ENCODE results near the gene ZFP36.
"Not testable (repeated sequence)": the region's sequence is repeated elsewhere in the genome, so short reads cannot be mapped to it uniquely, and the experiment has no call there.

Gene ZFP36, protein sequence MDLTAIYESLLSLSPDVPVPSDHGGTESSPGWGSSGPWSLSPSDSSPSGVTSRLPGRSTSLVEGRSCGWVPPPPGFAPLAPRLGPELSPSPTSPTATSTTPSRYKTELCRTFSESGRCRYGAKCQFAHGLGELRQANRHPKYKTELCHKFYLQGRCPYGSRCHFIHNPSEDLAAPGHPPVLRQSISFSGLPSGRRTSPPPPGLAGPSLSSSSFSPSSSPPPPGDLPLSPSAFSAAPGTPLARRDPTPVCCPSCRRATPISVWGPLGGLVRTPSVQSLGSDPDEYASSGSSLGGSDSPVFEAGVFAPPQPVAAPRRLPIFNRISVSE

DNA sequence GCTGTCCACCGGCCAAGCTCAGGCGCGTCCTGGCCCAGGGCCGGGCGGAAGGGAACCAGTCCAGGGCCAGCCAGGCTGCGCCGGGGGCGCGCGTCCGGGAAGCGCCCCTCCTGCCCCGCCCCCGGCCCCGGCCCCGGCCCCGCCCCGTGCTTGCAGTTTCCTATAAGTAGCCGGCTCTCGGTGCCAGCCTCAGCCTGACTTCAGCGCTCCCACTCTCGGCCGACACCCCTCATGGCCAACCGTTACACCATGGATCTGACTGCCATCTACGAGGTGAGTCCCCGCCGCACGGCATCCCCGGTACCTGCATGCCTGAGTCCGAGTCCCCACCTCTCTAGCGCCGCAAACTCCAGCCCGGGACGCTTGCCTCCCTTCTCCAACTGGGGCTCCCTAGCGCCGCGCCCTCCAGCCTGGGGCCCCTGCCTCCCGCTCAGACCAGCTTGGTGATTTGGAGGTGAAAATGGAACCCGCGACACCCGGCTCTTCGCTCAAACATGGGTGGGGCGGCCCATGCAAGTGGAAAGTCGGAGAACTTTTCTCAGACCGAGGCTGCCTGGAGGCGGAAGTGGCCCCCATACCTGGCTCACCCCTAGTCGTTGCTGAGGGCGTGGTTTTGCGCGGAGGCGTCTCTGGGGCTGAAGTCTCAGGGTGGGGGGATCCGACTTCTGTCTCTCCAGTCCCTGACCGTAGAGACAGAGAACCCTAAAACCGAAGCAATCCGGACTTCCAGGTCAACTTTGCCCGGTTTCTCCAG, at the start of gene ZFP36:
ZFP36 (plus strand) TSS at position 192 of the 754 bp plus-strand sequence; CDS start at position 250, 58 bp downstream.
- intact Hi-C loops (cut with DNase I), result no loop called here
- peak; percentile 52 to 95 (median 80) for DNase-seq

DNA sequence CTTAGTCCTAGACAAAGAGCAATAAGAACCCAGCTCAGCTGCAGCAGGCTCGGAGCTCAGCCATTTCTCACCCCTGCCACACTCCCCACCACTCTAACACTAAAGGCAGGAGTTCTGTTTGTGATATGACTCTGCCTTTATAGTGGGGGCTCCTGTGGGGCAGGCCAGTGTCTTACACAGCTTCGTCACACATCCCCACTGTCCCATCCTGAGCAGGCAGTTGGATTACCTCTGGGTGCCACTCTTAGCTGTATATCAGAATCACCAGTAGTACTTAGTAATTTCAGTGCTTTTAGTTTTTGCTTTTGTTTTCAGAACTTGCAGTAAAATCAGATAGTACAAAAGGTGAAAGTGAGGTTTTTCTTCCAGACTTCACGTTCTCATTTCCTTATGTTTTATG, 47.6 kb upstream of the ZFP36 start:
- peak in 1 of 10 donors; percentile 35 for DNase-seq
- intact Hi-C loops (cut with DNase I), result no loop called here

DNA sequence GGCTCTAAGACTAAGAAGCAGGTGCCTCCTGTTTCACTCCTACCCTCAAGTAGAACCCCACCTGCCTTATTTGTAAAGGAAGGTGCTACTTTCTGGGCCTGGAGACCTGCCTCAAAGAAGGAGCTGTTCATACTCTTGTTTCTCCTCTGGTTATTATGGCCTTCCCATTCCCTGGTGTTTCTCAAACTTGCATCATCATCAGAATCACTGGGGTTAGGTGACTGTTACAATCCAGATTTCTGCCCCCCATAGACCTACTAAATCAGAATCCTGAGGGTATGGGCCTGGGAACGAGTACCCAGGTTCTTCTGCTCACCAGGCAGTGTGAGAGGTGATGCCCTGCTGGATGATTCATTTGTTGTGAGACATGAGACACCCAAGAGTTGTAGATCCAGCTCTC, 46.0 kb upstream of the ZFP36 start:
- intact Hi-C loops (cut with DNase I), result no loop called here
- no peak for DNase-seq

DNA sequence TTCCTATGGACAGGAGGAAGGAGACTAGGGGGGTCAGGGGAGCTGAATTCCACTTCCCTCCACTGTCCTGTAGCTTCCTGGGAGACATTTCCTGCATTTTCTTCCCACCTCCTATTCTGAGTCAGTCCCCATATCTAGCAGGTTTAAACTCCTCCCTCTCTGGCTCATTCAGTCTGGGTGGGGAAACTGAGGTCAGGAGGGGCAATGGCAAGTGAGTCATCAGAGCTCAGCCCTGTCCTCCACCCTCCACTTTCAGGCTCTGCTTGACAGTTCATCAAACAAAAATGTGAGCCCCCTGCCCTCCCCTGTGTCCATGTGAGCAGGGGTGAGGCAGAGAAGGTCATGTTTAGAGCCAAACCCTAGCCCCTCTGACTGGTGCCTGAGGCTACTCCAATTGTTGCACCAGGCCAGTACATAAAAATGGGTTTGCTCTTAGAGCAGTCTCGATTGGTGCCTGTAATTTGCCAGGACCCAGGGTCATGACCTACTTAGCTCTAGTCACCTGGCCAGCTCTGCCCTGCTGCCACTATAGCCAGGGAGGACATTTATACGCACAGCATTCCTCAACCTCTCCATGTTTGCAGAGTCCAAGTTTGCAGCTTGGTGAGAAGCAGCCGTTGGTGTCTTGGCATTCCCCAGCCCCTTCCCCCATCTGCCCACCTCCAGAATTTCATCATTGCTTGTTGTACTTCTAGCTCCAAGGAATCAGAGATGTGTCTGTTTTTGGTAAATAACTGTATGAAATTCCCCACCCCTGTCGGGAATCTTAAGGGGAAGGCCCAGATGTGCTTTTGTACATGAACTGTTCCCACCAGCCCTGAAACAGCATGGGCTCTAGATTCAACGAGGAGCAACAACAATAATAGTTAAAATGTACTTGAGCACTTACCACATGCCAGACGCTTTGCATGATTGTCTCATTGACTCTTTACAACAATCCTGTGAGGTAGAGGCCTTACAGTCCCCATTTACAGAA, 43.7 kb upstream of the ZFP36 start:
- intact Hi-C loops (cut with DNase I), result no loop called here
- DNase-seq, result peak in 1 of 10 donors; percentile 39

DNA sequence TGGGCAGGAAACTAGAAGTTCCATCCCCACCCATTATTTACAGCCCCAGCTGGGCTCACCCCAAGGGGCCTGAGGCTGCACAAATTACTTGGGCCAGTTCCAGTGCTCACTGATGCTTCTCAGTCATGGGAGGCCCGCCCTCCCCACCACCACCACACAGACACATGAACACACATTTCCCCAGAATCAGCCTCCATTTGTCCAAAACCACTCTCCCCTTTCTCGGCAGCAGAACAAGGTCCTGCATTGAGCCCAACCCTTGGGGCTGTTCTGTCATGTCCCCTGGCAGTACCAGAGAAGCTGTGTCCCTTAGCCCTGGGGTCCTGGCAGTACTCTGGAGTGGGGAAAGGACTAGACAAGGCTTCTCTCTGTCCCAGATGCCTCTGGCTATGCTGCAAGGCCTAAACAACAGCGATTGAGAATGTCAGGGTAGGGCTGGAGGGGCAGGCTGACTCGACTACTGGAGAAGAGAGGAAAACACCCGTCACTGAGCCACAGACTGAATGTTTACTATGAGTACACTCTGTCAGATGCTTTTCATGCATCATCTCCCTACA, 42.7 kb upstream of the ZFP36 start:
- peak; percentile 52 to 97 (median 76) for DNase-seq
- intact Hi-C loops (cut with DNase I), result no loop called here

DNA sequence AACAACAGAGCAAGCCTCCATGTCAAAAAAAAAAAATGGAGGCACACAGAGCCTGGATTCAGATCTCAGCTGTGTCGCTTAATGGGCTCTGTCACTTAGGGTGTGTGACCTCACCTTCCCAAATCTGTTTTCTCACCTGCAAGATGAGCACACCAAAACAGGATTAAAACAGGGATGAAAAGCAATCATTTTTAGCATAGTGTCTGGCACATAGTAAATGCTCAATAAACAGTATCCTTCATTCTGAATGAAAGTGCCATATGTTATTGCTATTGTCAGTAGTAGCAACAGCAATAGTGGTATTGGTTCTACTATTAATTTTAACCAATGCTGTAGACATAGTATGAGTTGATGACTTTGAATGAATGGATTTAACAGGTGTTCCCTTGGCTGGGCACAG, 41.1 kb upstream of the ZFP36 start:
- DNase-seq, result no peak
- intact Hi-C loops (cut with DNase I), result no loop called here

DNA sequence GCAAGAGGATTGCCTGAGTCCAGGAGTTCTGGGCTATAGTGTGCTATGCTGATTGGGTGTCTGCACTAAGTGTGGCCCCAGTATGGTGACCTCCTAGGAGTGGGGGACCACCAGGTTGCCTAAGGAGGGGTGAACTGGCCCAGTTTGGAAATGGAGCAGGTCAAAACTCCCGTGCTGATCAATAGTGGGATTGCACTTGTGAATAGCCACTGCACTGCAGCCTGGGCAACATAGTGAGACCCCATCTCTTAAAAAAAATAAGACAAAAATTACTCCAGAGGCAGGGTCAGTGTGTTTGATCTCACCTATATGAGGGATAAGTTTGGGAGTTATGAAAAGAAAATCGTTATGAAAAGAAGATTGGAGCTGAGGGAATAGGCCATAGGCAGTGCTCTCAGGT, 37.4 kb upstream of the ZFP36 start:
- DNase-seq, result peak in 1 of 10 donors; percentile 26
- intact Hi-C loops (cut with DNase I), result no loop called here

DNA sequence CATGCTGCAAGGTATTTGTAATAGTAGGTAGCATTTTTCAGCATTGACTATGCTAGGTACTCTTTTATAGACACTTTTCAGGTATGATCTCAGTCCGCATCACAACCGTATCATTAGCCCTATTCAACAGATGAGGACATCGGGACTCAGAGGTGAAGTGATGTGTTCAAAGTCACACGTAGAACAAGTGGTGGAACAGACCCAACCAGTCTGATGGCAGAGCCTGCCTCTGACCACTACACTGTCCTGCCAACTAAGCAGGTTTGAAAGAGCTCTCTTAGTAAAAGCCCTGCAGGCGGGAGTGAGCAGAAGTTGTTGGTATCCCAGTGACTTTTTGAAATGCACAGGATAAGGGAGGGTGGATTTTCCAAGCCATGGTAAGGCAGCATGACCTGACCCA, 35.9 kb upstream of the ZFP36 start:
- DNase-seq, result peak in 1 of 10 donors; percentile 19
- intact Hi-C loops (cut with DNase I), result no loop called here

DNA sequence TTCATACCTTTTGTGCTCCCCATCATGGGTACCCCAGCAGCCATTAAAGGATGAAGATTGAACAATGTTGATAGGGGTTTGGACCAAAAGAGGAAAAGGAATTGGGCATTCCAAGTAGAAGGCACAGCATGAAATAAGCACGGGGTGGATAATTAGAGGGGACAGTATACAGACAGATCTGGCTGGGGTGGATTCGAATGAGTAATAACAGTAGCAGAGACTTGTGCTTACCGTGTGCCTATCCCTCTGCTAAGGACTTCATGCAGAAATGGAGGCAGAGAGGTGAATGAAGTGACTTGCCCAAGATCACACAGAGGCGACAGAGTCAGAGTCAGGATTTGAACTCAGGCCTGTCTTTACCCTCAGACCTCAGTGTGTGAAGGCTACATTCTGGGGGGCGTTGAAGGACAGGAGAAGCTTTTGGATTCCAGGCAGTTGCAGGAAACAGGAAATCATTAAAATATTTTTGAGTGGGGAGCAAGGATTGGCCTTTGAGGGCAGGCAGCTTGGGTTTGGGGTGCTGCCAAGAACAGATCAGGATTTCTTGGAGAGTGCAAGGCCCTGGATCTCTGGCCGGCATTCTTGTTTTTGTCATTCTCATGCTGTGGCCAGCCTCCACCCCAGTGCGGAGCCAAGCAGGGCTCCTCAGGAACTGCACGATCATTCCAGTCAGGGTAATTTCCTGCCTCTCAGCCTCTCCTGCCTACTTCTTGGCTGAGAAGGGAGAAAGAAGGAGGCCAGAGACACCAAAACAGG, 34.4 kb upstream of the ZFP36 start:
- DNase-seq, result peak in 8 of 10 donors; percentile 41 to 87 (median 56)
- intact Hi-C loops (cut with DNase I), result no loop called here

DNA sequence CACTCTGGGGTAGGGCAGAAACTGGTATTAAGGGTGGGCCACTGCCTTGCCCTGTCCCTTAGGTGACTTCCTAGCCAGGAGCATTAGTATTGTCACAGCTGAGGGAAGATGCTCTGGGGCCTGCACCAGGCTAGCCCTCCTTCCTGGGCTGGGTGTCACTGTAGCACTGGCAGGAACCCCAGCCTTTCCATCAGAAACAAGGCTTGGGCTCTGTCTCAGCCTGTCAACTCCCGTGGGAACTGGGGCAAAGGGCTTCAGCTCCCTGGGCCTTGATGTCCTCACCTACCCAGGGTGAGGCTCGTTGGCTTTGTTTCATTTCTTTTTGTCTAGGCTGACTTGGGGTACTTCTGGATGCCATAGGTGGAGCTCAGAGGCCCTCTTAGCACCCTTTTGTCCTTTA, 33.7 kb upstream of the ZFP36 start:
- peak in 1 of 10 donors; percentile 61 for DNase-seq
- intact Hi-C loops (cut with DNase I), result no loop called here

DNA sequence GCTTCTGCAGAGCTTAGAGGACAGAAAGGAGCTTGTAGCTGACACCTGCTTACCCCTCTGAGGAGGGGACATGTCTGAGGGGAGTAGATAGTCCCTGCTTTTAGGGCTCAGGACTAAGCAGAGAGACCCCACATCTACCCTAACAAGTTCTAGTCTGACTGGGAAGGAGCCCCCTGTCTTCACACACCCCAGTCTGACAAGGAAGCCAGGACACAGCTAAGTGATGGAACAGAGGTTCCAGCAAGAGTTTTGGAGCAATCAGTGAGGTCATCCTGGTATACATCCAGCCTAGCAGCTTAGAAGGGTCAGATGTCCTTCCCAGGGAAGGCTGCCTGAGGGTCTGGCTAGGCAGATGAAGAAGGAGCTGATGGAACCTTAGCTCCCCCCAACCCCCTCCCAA, 30.7 kb upstream of the ZFP36 start:
- no peak for DNase-seq
- intact Hi-C loops (cut with DNase I), result no loop called here

DNA sequence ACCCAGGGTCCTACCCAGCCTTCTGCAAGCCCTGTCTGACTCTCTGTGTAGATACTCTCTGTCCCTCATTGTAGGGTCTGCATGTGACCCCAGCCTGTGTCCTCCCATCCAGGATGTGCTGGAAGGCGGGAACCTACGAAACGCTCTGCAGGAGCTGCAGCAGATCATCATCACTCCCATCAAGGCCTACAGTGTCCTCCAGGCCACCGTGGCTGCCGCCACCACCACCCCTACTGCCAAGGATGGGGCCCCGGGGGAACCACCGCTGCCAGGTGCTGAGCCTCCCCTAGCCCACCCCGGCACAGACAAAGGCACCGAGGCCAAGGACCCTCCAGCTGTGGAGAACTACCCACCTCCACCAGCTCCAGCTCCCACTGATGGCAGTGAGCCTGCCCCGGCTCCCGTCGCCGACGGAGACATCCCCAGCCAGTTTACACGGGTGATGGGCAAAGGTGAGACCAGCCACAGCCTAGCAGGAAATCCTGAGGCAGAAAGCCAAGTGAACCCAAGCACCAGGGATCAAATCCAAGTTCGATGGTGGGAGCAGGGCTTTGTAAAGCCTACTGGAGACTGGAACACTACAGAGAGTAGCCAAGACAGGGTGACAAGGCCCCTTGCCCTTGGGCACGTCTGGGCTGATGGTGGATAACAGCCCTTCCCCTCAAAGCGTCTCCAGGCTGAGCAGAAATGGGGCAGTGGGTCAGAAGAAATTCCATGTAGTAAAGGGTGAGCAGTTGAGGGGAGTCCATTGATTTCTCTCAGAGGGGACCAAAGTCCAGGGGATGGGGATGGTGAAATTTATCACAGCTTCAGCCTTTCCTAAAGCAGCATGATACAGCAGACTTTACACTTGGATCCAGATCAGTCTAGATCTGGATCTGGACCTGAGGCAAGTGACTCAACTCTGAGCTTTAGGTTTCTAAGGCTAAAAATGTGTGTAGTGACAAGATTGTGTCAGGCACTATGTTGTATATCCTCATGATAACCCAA, 29.0 kb upstream of the ZFP36 start:
- peak in 2 of 10 donors; percentile 35 to 72 for DNase-seq
- intact Hi-C loops (cut with DNase I), result no loop called here

DNA sequence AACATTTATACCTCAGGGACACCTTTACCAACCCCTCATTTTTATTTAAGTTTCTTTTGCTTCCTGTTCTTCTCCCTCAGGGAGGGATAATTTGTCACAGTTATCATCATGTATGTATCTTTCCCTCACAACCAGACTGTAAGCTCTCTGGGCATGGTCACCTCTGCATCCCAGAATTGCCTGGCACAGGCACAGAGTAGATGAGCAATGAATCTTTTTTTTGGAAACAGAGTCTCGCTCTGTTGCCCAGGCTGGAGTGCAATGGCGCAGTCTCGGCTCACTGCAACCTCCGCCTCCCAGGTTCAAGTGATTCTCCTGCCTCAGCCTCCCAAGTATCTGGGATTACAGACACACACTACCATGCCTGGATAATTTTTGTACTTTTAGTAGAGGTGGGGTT, 27.3 kb upstream of the ZFP36 start:
- intact Hi-C loops (cut with DNase I), result not testable (repeated sequence)
- peak in 2 of 10 donors; percentile 60 to 74 for DNase-seq

DNA sequence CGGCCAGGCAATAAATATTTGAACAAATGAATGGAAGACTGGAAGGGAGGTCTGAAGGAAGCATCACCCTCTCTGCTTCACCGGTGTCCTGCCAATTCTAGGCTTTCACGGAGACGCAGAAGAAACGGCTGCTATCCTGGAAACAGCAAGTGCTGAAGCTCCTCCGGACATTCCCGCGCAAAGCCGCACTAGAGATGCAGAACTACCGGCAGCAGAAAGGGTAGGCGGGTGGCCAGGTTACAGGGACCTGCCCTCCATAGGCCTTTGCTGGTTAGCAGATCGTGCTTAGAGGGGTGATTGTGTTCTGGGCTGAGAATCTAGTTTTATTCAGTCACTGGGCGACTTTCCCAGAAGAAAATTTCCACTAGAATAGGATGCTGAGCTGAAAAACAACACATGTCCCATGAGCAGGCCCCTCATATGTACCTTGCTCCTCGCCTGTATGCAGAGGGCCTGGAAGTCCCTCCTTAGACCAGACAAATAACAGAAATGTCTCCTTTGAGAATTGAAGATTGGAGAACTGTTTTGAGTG, 26.7 kb upstream of the ZFP36 start:
- peak in 5 of 10 donors; percentile 40 to 89 (median 83) for DNase-seq
- intact Hi-C loops (cut with DNase I), result no loop called here

DNA sequence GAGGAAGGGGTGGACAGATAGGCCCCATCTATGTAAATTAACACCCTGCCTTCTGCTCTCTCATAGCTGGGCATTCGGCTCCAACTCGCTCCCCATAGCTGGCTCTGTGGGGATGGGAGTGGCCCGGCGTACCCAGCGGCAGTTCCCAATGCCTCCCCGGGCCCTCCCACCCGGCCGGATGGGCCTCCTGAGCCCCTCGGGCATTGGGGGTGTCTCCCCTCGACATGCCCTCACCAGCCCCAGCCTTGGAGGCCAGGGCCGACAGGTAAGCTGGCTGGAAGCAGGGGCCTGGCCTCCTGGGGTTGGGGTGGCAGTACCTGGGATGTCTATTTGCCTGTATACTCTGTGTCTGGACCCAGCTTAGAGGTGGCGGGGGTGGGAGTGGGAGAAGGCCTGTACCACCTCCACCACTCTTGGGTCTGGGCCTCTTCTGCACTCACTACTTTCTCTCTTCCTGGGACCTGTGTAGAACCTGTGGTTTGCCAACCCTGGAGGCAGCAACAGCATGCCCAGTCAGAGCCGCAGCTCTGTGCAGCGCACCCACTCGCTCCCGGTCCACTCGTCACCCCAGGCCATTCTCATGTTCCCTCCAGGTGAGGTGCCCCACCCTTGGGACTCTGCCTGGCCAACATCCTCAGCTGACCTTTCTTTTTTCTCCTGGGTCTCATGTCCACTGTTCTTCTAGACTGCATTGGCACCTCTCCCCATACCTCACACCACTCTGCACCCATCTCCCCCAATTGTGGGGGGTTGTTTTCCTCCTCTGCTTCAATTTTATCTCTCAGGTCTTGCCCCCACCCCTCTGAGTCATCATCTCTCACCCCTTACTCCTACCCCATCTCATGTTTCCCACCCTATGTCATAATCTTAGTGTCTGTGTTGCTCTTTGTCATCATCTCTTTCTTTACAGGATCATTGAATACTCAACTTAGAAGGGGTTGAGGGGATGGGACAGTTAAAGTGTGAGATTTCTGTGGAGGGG, 25.8 kb upstream of the ZFP36 start:
- intact Hi-C loops (cut with DNase I), result no loop called here
- peak in 2 of 10 donors; percentile 69 to 70 for DNase-seq

DNA sequence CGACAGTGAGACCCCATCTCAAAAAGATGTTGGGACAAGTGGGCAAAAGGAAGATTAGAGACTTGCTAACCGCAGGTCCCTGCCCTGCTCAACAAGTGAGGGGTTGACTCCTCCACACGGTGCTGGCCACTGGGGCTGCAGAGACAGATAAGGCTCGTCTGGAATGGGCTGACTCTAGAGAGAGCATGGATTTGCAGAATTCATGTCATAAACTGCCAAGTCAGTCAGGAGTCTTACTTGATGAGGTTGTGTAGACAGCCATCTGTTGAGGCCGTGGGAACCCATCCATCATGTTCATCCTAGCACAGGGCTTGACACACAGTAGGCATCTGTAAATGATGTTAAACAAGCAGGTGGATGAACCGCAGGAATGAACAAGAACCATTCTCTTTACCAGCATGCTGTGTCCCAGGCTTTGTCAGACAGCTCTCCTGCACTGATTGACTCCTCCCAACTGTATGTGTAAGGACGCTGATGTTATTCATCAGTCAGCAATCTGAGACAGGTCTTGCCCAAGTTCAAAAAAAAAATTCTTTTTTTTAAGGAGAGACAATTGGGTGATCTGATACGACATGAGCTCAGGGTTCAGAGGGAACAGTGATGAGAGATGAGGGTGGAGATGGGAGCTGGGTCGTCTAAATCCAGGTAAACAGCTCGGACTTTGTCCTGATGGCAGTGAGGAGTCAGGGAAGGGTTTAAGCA, 24.6 kb upstream of the ZFP36 start:
- intact Hi-C loops (cut with DNase I), result no loop called here
- DNase-seq, result peak in 1 of 10 donors; percentile 48

All from posterior cingulate gyrus (tissue), 11 donors.